HG03135 (cell line): Measurements from ENCODE around the gene PDX1.

Experiments
- ATAC-seq: cut with Tn5 transposase; IDR thresholded peaks from one replicate; pipeline ENCODE4 v1.9.1; 2021; ENCODE audit warnings: mild to moderate bottlenecking, moderate library complexity; ENCODE audit not compliant: unreplicated experiment

Gene PDX1

GRCh38 chr13:27921961-27922882 lies 2.4 kb downstream of the PDX1 start:
- no peak for ATAC-seq

GRCh38 chr13:27922883-27923612 lies 3.2 kb downstream of the PDX1 start:
- no peak for ATAC-seq

- ATAC-seq: no peak
Observed at GRCh38 chr13:27923794-27924528, 4.2 kb downstream of the PDX1 start.

GRCh38 chr13:27924529-27925141 lies 4.8 kb downstream of the PDX1 start:
- no peak for ATAC-seq

- no peak for ATAC-seq
Observed at GRCh38 chr13:27925220-27925991, 5.6 kb downstream of the PDX1 start.

GRCh38 chr13:27926644-27927434 lies 7.0 kb downstream of the PDX1 start:
- no peak for ATAC-seq

- no peak for ATAC-seq
Observed at GRCh38 chr13:27927444-27928352, 7.9 kb downstream of the PDX1 start.

- ATAC-seq: no peak
Observed at GRCh38 chr13:27928353-27928804, 8.6 kb downstream of the PDX1 start.

GRCh38 chr13:27928805-27929753 lies 9.3 kb downstream of the PDX1 start:
- ATAC-seq: no peak

- ATAC-seq: no peak
Observed at GRCh38 chr13:27929868-27930267, 10.1 kb downstream of the PDX1 start.

GRCh38 chr13:27933118-27933517 lies 13.3 kb downstream of the PDX1 start:
- ATAC-seq: no peak

- ATAC-seq: no peak
Observed at GRCh38 chr13:27933580-27934328, 14.0 kb downstream of the PDX1 start.

GRCh38 chr13:27942972-27943371 lies 23.2 kb downstream of the PDX1 start:
- ATAC-seq: no peak

- ATAC-seq: no peak
Observed at GRCh38 chr13:27952876-27953675, 33.3 kb downstream of the PDX1 start.

GRCh38 chr13:27953676-27954405 lies 34.0 kb downstream of the PDX1 start:
- peak; percentile 87 for ATAC-seq
